Cardiac fibroblast (primary cell): Measurements from ENCODE around the gene MCRS1.

Experiments used
- DNase-seq, 2 donors: peaks; one replicate each; pipeline versions ENCODE4 v3.0.0 to v3.0.0-alpha.2; 2010; ENCODE audit warnings: low read depth in 2 of 2
- H3K4me3 ChIP-seq, 2 donors: replicated peaks in 1 of 2; 1 replicate in 1 of 2; 2 replicates in 1 of 2; pipeline ENCODE4 v1.5.1; 2011; ENCODE audit warnings: low read depth in 2 of 2, low read length in 2 of 2, mild to moderate bottlenecking in 2 of 2, moderate library complexity in 1 of 2
- CTCF ChIP-seq: IDR thresholded peaks from one replicate; pipeline ENCODE4 v1.5.1; 2011; ENCODE audit warnings: low read depth, mild to moderate bottlenecking, low read length, inconsistent platforms

MCRS1 gene

GRCh38 chr12:49560695-49561094 lies 7.2 kb downstream of the MCRS1 start:
- no peak for TF ChIP-seq CTCF
- no peak for DNase-seq
- H3K4me3 ChIP-seq: no peak overlapping the region

- no peak overlapping the region for H3K4me3 ChIP-seq
- no peak for TF ChIP-seq CTCF
- no peak for DNase-seq
Measured at GRCh38 chr12:49559011-49559675, 8.8 kb downstream of the MCRS1 start.

GRCh38 chr12:49558526-49558925 lies 9.4 kb downstream of the MCRS1 start:
- no peak for TF ChIP-seq CTCF
- H3K4me3 ChIP-seq: no peak overlapping the region
- no peak for DNase-seq

GRCh38 chr12:49557917-49558215 lies 10.1 kb downstream of the MCRS1 start:
- no peak for DNase-seq
- no peak overlapping the region for H3K4me3 ChIP-seq
- peak; percentile 15 for TF ChIP-seq CTCF

GRCh38 chr12:49557187-49557916 lies 10.6 kb downstream of the MCRS1 start:
- no peak overlapping the region for H3K4me3 ChIP-seq
- TF ChIP-seq CTCF: no peak
- no peak for DNase-seq

GRCh38 chr12:49556391-49557186 lies 11.4 kb downstream of the MCRS1 start:
- no peak for TF ChIP-seq CTCF
- H3K4me3 ChIP-seq: no peak overlapping the region
- DNase-seq: no peak
